Uterus (tissue), 4 donors: Measurements from ENCODE around the gene ATF6. TPM values are rescaled to one million over a fixed set of nuclear protein-coding genes. Genes with fewer than 3 reads are reported as not detected.

ENCODE experiments used
- DNase-seq, 2 donors: peaks; one replicate each; pipeline ENCODE4 v3.0.0-alpha.2; 2019 to 2020
- H3K27ac ChIP-seq, 2 donors: fragments of 200-600 bp; sonication (generic); 1 replicate in 1 of 2; 2 replicates in 1 of 2; pipeline ENCODE4 v1.5.1; 2016 to 2018
- H3K27me3 ChIP-seq, 2 donors: fragments of 200-600 bp; sonication (generic); one replicate each; pipeline ENCODE4 v1.5.1; 2018 to 2019; ENCODE audit warnings: control low read depth in 1 of 2
- H3K36me3 ChIP-seq, 2 donors: fragments of 200-600 bp; sonication (generic); one replicate each; pipeline ENCODE4 v1.5.1; 2019; ENCODE audit warnings: control low read depth in 1 of 2
- H3K4me1 ChIP-seq, 2 donors: fragments of 200-600 bp; sonication (generic); one replicate each; pipeline ENCODE4 v1.5.1; 2018 to 2019; ENCODE audit warnings: control low read depth in 1 of 2
- H3K4me3 ChIP-seq, 2 donors: fragments of 200-600 bp; sonication (generic); 1 replicate in 1 of 2; 2 replicates in 1 of 2; pipeline ENCODE4 v1.5.1; 2018 to 2019; ENCODE audit warnings: mild to moderate bottlenecking in 1 of 2
- H3K9me3 ChIP-seq, 2 donors: fragments of 200-600 bp; sonication (generic); one replicate each; pipeline ENCODE4 v1.5.1; 2019; ENCODE audit warnings: control low read depth in 1 of 2
- CTCF ChIP-seq, 4 experiments: fragments of 200-600 bp in 2 of 4; fragments of 450-650 bp in 2 of 4; sonication (generic) in 2 of 4; IDR thresholded peaks; one replicate each; pipeline ENCODE4 v1.5.1; 2016 to 2019; ENCODE audit warnings: antibody characterized with exemption in 4 of 4, mild to moderate bottlenecking in 2 of 4, moderate library complexity in 1 of 4
- POLR2A ChIP-seq, 2 donors: fragments of 450-650 bp; IDR thresholded peaks; one replicate each; pipeline ENCODE4 v1.6.1; 2016; ENCODE audit warnings: antibody characterized with exemption in 2 of 2, mild to moderate bottlenecking in 1 of 2, moderate library complexity in 1 of 2
- intact Hi-C: fragments of 100-400 bp; cut with DNase I; formaldehyde crosslinking; loops from one replicate; pipeline ENCODE4 v1.15.1; 2023; ENCODE audit warnings: low total_unique reads
- total RNA-seq, 4 donors: library from RNA; depleted of rRNA in 3 of 4; stranded (reverse); fragments of >200 nt in 3 of 4; gene quantifications; one replicate each; pipeline versions ENCODE4 v1.1.0 to v1.2.4, GENCODE V29; 2014 to 2023
- donor health status: DM: yes; HTN: yes; CAD: no.

Gene ATF6
- total RNA-seq, 4 donors from 2014 or later = 16.2 to 37.7 (median 30.0) TPM

GRCh38 chr1:161899091-161899490 is 133.0 kb downstream of the ATF6 start:
- no peak for DNase-seq
- no peak for TF ChIP-seq POLR2A (IDR thresholded peaks at IDR 0.05)
- TF ChIP-seq CTCF (IDR thresholded peaks at IDR 0.05) = no peak
- intact Hi-C loops = no loop called here
- Histone ChIP-seq H3K36me3 (no peaks in the 10 kb centered on the region), H3K27ac (no peak overlapping the region), H3K9me3 (no peaks in the 10 kb centered on the region), H3K4me3 (no peak overlapping the region), H3K4me1 (no peaks in the 10 kb centered on the region), H3K27me3 (no peaks in the 10 kb centered on the region)

GRCh38 chr1:161900160-161900559 is 134.0 kb downstream of the ATF6 start:
- Histone ChIP-seq H3K9me3 (no peaks in the 10 kb centered on the region), H3K27ac (no peak overlapping the region), H3K4me3 (no peak overlapping the region), H3K27me3 (no peaks in the 10 kb centered on the region), H3K4me1 (no peaks in the 10 kb centered on the region), H3K36me3 (no peaks in the 10 kb centered on the region)
- no peak for DNase-seq
- TF ChIP-seq CTCF (IDR thresholded peaks at IDR 0.05) (no peak), POLR2A (IDR thresholded peaks at IDR 0.05) (no peak)
- intact Hi-C loops = no loop called here

- intact Hi-C loops = no loop called here
- Histone ChIP-seq H3K9me3 (no peaks in the 10 kb centered on the region), H3K27ac (no peak overlapping the region), H3K27me3 (no peaks in the 10 kb centered on the region), H3K36me3 (no peaks in the 10 kb centered on the region), H3K4me1 (no peaks in the 10 kb centered on the region), H3K4me3 (no peak overlapping the region)
- DNase-seq = no peak
- no peak for TF ChIP-seq CTCF (IDR thresholded peaks at IDR 0.05)
- TF ChIP-seq POLR2A (IDR thresholded peaks at IDR 0.05) = no peak
These were observed 136.1 kb downstream of the ATF6 start for GRCh38 chr1:161902182-161902581.

GRCh38 chr1:161905269-161905884 is 139.3 kb downstream of the ATF6 start:
- Histone ChIP-seq H3K4me1 (peaks cover 0 to 3% of the 10 kb centered on the region in 2 donors), H3K36me3 (no peaks in the 10 kb centered on the region), H3K9me3 (no peaks in the 10 kb centered on the region), H3K27me3 (no peaks in the 10 kb centered on the region), H3K4me3 (no peak overlapping the region), H3K27ac (no peak overlapping the region)
- intact Hi-C loops = no loop called here
- TF ChIP-seq POLR2A (IDR thresholded peaks at IDR 0.05) (no peak), CTCF (IDR thresholded peaks at IDR 0.05) (peak in 3 of 4 experiments; percentile 22 to 36 (median 28))
- no peak for DNase-seq

- H3K27me3 ChIP-seq = no peaks in the 10 kb centered on the region
- H3K36me3 ChIP-seq = no peaks in the 10 kb centered on the region
- intact Hi-C loops = no loop called here
- H3K4me1 ChIP-seq = peaks cover 0 to 3% of the 10 kb centered on the region in 2 donors
- no peaks in the 10 kb centered on the region for H3K9me3 ChIP-seq
- H3K27ac ChIP-seq = no peak overlapping the region
- TF ChIP-seq POLR2A (IDR thresholded peaks at IDR 0.05) = no peak
- no peak for TF ChIP-seq CTCF (IDR thresholded peaks at IDR 0.05)
- no peak overlapping the region for H3K4me3 ChIP-seq
- DNase-seq = no peak
These were observed 141.1 kb downstream of the ATF6 start for GRCh38 chr1:161907265-161907664.
